ENCODE results near the gene PI4KA. TPM values are rescaled to one million over a fixed set of nuclear protein-coding genes. Genes with fewer than 3 reads are reported as not detected.
"Not testable (repeated sequence)": the region's sequence is repeated elsewhere in the genome, so short reads cannot be mapped to it uniquely, and the experiment has no call there.

PI4KA gene
- total RNA-seq, 1 experiment from 2014 or later = 54.3 TPM

DNA sequence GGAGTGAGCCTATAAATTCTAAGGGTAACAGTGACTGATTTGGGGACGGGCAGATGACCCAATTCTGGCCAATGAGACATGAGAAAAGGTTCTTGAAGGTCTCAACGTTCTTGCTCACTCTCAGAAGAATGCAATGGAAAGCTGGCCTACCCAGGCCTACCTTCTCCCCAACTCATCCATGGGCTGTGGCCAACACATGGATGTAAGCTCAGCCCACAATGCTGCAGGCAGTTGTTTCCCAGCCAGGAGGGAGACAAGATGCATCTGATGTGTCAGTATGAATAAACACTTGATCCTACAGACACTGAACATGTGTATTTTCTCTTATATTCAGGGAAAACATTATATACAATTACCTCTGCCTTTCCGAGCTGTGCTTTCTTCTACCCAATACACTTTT, 24.4 kb downstream of the PI4KA start:
- ChIA-PET POLR2A (no interaction called here), CTCF (no interaction called here)
- no TSS peak for BruUV-seq (replicated peaks)
- no peak for TF ChIP-seq SIN3A (IDR thresholded peaks at IDR 0.05; ENCODE audit: borderline replicate concordance, insufficient read depth, low read depth, low read length)
- no peaks in the 10 kb centered on the region for H3K27me3 ChIP-seq (ENCODE audit: control insufficient read depth, insufficient read depth, low read length)
- H3K4me1 ChIP-seq (ENCODE audit: control insufficient read depth, insufficient read depth, low read length) = no peaks in the 10 kb centered on the region
- H3K9me3 ChIP-seq (ENCODE audit: control insufficient read depth, insufficient read depth, low read depth, low read length) = no peaks in the 10 kb centered on the region
- in situ Hi-C loops (cut with HindIII; ENCODE audit: low pct_unique_long_range_greater_than_20kb, low sequenced_read_pairs) (no loop called here), intact Hi-C loops (cut with micrococcal nuclease; ENCODE audit: unreplicated experiment) (no loop called here)
- H3K36me3 ChIP-seq (ENCODE audit: control insufficient read depth, insufficient read depth, low read length) = no peaks in the 10 kb centered on the region
- H3K27ac ChIP-seq (ENCODE audit: low read length) = no peak overlapping the region
- no peak for ATAC-seq
- H3K4me3 ChIP-seq (ENCODE audit: low read depth in 2 of 2, low read length in 2 of 2) = no peak overlapping the region
- no peak for DNase-seq (ENCODE audit: low read depth, low spot score)

DNA sequence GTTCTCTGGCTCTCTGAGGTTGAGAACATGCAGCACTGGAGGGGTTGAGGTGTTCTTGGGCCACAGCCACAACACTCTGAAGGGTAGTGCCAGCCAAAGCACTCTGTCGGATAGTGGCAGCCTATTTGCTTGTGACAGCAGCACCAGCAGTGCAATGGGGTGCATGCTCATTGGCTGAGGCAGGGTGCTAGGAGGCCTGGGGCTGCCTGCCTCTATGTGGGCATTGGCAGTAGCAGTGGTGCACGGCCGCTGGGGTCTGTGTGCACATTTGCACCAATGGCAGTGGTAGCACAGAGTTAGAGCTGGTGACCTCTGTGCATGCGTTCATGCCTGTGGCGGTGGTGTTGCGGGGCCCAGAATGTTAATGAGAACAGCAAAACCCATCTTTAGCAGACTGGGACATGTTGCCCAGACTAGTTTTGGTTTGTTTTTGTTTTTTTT, 25.4 kb downstream of the PI4KA start:
- intact Hi-C loops (cut with micrococcal nuclease; ENCODE audit: unreplicated experiment) = no loop called here
- POLR2A ChIA-PET = no interaction called here
- no peak for TF ChIP-seq SIN3A (IDR thresholded peaks at IDR 0.05; ENCODE audit: borderline replicate concordance, insufficient read depth, low read depth, low read length)
- no peak for TF ChIP-seq POLR2AphosphoS5 (IDR thresholded peaks at IDR 0.05; ENCODE audit: low read depth, low read length)

DNA sequence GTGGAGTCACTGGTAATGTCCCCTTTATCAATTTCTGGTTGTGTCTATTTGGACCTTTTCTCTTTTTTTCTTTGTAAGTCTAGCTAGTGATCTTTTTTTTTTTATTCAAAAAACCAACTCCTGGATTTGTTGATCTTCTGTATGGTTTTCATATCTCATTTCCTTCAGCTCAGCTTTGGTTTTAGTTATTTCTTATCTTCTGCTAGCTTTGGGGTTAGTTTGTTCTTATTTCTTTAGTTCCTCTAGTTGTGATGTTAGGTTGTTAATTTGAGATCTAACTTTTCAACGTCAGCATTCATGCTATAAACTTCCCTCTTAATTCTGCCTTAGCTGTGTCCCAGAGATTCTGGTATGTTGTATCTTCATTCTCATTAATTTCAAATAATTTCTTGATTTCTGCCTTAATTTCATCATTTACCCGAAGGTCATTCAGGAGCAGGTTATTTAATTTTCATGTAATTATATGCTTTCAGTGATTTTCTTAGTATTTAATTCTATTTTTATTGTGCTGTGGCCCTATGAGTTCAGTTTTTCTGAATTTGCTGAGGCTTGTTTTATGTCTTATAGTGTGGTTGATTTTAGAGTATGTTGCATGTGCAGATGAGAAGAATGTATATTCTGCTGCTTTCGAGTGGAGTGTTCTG, 29.0 kb downstream of the PI4KA start:
- Histone ChIP-seq H3K4me1 (ENCODE audit: control insufficient read depth, insufficient read depth, low read length) (no peaks in the 10 kb centered on the region), H3K36me3 (ENCODE audit: control insufficient read depth, insufficient read depth, low read length) (no peaks in the 10 kb centered on the region), H3K27me3 (ENCODE audit: control insufficient read depth, insufficient read depth, low read length) (no peaks in the 10 kb centered on the region), H3K4me3 (ENCODE audit: low read depth in 2 of 2, low read length in 2 of 2) (no peak overlapping the region), H3K27ac (ENCODE audit: low read length) (no peak overlapping the region), H3K9me3 (ENCODE audit: control insufficient read depth, insufficient read depth, low read depth, low read length) (no peaks in the 10 kb centered on the region)
- in situ Hi-C loops (cut with HindIII; ENCODE audit: low pct_unique_long_range_greater_than_20kb, low sequenced_read_pairs) = no loop called here
- TF ChIP-seq POLR2AphosphoS5 (IDR thresholded peaks at IDR 0.05; ENCODE audit: low read depth, low read length) (no peak), SIN3A (IDR thresholded peaks at IDR 0.05; ENCODE audit: borderline replicate concordance, insufficient read depth, low read depth, low read length) (no peak), TCF7L2 (IDR thresholded peaks at IDR 0.05; ENCODE audit: low read depth, low read length) (no peak)
- TF ChIP-seq, protein P1, sequence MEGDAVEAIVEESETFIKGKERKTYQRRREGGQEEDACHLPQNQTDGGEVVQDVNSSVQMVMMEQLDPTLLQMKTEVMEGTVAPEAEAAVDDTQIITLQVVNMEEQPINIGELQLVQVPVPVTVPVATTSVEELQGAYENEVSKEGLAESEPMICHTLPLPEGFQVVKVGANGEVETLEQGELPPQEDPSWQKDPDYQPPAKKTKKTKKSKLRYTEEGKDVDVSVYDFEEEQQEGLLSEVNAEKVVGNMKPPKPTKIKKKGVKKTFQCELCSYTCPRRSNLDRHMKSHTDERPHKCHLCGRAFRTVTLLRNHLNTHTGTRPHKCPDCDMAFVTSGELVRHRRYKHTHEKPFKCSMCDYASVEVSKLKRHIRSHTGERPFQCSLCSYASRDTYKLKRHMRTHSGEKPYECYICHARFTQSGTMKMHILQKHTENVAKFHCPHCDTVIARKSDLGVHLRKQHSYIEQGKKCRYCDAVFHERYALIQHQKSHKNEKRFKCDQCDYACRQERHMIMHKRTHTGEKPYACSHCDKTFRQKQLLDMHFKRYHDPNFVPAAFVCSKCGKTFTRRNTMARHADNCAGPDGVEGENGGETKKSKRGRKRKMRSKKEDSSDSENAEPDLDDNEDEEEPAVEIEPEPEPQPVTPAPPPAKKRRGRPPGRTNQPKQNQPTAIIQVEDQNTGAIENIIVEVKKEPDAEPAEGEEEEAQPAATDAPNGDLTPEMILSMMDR (IDR thresholded peaks at IDR 0.05) = no peak
- TF ChIP-seq, protein P2, sequence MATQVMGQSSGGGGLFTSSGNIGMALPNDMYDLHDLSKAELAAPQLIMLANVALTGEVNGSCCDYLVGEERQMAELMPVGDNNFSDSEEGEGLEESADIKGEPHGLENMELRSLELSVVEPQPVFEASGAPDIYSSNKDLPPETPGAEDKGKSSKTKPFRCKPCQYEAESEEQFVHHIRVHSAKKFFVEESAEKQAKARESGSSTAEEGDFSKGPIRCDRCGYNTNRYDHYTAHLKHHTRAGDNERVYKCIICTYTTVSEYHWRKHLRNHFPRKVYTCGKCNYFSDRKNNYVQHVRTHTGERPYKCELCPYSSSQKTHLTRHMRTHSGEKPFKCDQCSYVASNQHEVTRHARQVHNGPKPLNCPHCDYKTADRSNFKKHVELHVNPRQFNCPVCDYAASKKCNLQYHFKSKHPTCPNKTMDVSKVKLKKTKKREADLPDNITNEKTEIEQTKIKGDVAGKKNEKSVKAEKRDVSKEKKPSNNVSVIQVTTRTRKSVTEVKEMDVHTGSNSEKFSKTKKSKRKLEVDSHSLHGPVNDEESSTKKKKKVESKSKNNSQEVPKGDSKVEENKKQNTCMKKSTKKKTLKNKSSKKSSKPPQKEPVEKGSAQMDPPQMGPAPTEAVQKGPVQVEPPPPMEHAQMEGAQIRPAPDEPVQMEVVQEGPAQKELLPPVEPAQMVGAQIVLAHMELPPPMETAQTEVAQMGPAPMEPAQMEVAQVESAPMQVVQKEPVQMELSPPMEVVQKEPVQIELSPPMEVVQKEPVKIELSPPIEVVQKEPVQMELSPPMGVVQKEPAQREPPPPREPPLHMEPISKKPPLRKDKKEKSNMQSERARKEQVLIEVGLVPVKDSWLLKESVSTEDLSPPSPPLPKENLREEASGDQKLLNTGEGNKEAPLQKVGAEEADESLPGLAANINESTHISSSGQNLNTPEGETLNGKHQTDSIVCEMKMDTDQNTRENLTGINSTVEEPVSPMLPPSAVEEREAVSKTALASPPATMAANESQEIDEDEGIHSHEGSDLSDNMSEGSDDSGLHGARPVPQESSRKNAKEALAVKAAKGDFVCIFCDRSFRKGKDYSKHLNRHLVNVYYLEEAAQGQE (IDR thresholded peaks at IDR 0.05; ENCODE audit: insufficient read depth in 1 of 2, low read depth in 2 of 2, low read length in 1 of 2) = no peak
- intact Hi-C loops (cut with micrococcal nuclease; ENCODE audit: unreplicated experiment) = no loop called here
- CTCF ChIA-PET = interaction anchor here (0.6 kb wide), 2 partner anchors 87 to 182 kb away, joined by 3 read pairs; no protein-coding TSS in a partner anchor
- no peak for ATAC-seq
- POLR2A ChIA-PET = no interaction called here
- no TSS peak for BruUV-seq (replicated peaks)
- DNase-seq (ENCODE audit: low read depth, low spot score) = no peak

More for the DNA sequence above, 25.4 kb downstream of the PI4KA start:
- CTCF ChIA-PET = no interaction called here
- H3K4me1 ChIP-seq (ENCODE audit: control insufficient read depth, insufficient read depth, low read length) = no peaks in the 10 kb centered on the region
- in situ Hi-C loops (cut with HindIII; ENCODE audit: low pct_unique_long_range_greater_than_20kb, low sequenced_read_pairs) = no loop called here
- ATAC-seq (no peak), DNase-seq (ENCODE audit: low read depth, low spot score) (no peak)
- no peaks in the 10 kb centered on the region for H3K27me3 ChIP-seq (ENCODE audit: control insufficient read depth, insufficient read depth, low read length)
- no peaks in the 10 kb centered on the region for H3K9me3 ChIP-seq (ENCODE audit: control insufficient read depth, insufficient read depth, low read depth, low read length)
- no peak overlapping the region for H3K27ac ChIP-seq (ENCODE audit: low read length)
- H3K4me3 ChIP-seq (ENCODE audit: low read depth in 2 of 2, low read length in 2 of 2) = no peak overlapping the region
- no peaks in the 10 kb centered on the region for H3K36me3 ChIP-seq (ENCODE audit: control insufficient read depth, insufficient read depth, low read length)
- no TSS peak for BruUV-seq (replicated peaks)

- H3K4me3 ChIP-seq (ENCODE audit: low read depth in 2 of 2, low read length in 2 of 2); H3K27ac ChIP-seq (ENCODE audit: low read length); H3K36me3 ChIP-seq (ENCODE audit: control insufficient read depth, insufficient read depth, low read length); BruUV-seq (replicated peaks); DNase-seq (ENCODE audit: low read depth, low spot score); H3K27me3 ChIP-seq (ENCODE audit: control insufficient read depth, insufficient read depth, low read length); H3K4me1 ChIP-seq (ENCODE audit: control insufficient read depth, insufficient read depth, low read length); intact Hi-C loops (cut with micrococcal nuclease; ENCODE audit: unreplicated experiment); ATAC-seq; H3K9me3 ChIP-seq (ENCODE audit: control insufficient read depth, insufficient read depth, low read depth, low read length); in situ Hi-C loops (cut with HindIII; ENCODE audit: low pct_unique_long_range_greater_than_20kb, low sequenced_read_pairs); POLR2A ChIA-PET; CTCF ChIA-PET: not testable (repeated sequence)
These were observed 32.0 kb downstream of the PI4KA start for GRCh38 chr22:20826373-20827152.
